ENCODE results near the gene QPRT.

- TF ChIP-seq CTCF (IDR thresholded peaks at IDR 0.05): no peak
- no peak for TF ChIP-seq POLR2AphosphoS5 (IDR thresholded peaks at IDR 0.05)
These were observed 17.9 kb downstream of the QPRT start for GRCh38 chr16:29696881-29697331.

All from suprapubic skin (tissue), 3 donors.